CD4-positive, alpha-beta T cell (primary cell): ENCODE data around the gene SLC13A3. TPM values are rescaled to one million over a fixed set of nuclear protein-coding genes. Genes with fewer than 3 reads are reported as not detected.

ENCODE experiments used
- ATAC-seq: fragments of 200-7000 bp; cut with Tn5 transposase; one replicate; pipeline ENCODE4 v1.10.0; 2022; ENCODE audit warnings: mild to moderate bottlenecking; ENCODE audit not compliant: poor library complexity
- CTCF ChIA-PET: fragments of 350-600 bp; sonication (Branson Sonifier 250); formaldehyde crosslinking; loops from one replicate; lab custom pipeline; 2021; ENCODE audit warnings: antibody characterized with exemption, inconsistent platforms; lab: Charles Lee
- POLR2A ChIA-PET: fragments of 350-600 bp; sonication (Branson Sonifier 250); formaldehyde crosslinking; loops from one replicate; lab custom pipeline; 2021; ENCODE audit warnings: antibody characterized with exemption, inconsistent platforms; lab: Charles Lee
- DNase-seq, 14 experiments: peaks; one replicate each; pipeline ENCODE4 v3.0.0-alpha.2; 2013 to 2020; ENCODE audit warnings: mixed read lengths in 2 of 14
- H3K27ac ChIP-seq, 2 donors: one replicate each; pipeline versions ENCODE4 v1.5.1 to v1.7.0; 2013; ENCODE audit warnings: low read length in 2 of 2, low read depth in 1 of 2, mild to moderate bottlenecking in 1 of 2
- H3K27me3 ChIP-seq, 2 experiments: 1 replicate in 1 of 2; 2 replicates in 1 of 2; pipeline versions ENCODE4 v1.6.1 to v1.7.0; 2013; ENCODE audit warnings: low read length in 2 of 2, control low read depth in 1 of 2, mild to moderate bottlenecking in 1 of 2, moderate library complexity in 1 of 2; ENCODE audit not compliant: insufficient read depth in 2 of 2, control insufficient read depth in 1 of 2
- H3K36me3 ChIP-seq: one replicate; pipeline ENCODE4 v1.6.1; 2013; ENCODE audit warnings: low read length, control low read depth; ENCODE audit not compliant: insufficient read depth
- H3K4me1 ChIP-seq: one replicate; pipeline ENCODE4 v1.6.1; 2013; ENCODE audit warnings: low read length, control low read depth; ENCODE audit not compliant: insufficient read depth
- H3K4me3 ChIP-seq: one replicate; pipeline ENCODE4 v1.5.1; 2013; ENCODE audit warnings: mild to moderate bottlenecking, low read length, moderate library complexity
- H3K9me3 ChIP-seq, 2 experiments: 1 replicate in 1 of 2; 2 replicates in 1 of 2; pipeline versions ENCODE4 v1.6.1 to v1.7.0; 2013; ENCODE audit warnings: low read length in 2 of 2, mild to moderate bottlenecking in 2 of 2, control low read depth in 1 of 2, moderate library complexity in 1 of 2; ENCODE audit not compliant: control insufficient read depth in 1 of 2, insufficient read depth in 1 of 2
- H3K27ac Mint-ChIP-seq: one replicate; pipeline ENCODE4 v1.8.0; 2020; ENCODE audit warnings: mixed read lengths
- H3K27me3 Mint-ChIP-seq: one replicate; pipeline ENCODE4 v1.8.0; 2021; ENCODE audit warnings: mixed read lengths
- H3K36me3 Mint-ChIP-seq: one replicate; pipeline ENCODE4 v1.8.0; 2021; ENCODE audit warnings: low read depth, mixed read lengths
- H3K4me1 Mint-ChIP-seq: one replicate; pipeline ENCODE4 v1.8.0; 2021; ENCODE audit warnings: low read depth, mixed read lengths
- H3K4me3 Mint-ChIP-seq: one replicate; pipeline ENCODE4 v1.8.0; 2020; ENCODE audit warnings: mild to moderate bottlenecking, mixed read lengths
- H3K9me3 Mint-ChIP-seq: one replicate; pipeline ENCODE4 v1.8.0; 2020; ENCODE audit warnings: mixed read lengths
- intact Hi-C, 2 experiments: fragments of 100-400 bp; cut with DNase I in 1 of 2; cut with micrococcal nuclease in 1 of 2; formaldehyde crosslinking; loops; one replicate each; pipeline versions ENCODE4 v1.15.1 to v1.9.0; 2023 to 2025; cut with DNase I, micrococcal nuclease
- total RNA-seq, 174 experiments: library from RNA in 2 of 174; stranded (reverse) in 2 of 174; gene quantifications; one replicate each; pipeline ENCODE4 v1.2.3 and lab custom pipeline; 2021 to 2026
- TF ChIP-seq, protein P1 (sequence below): fragments of 200-600 bp; IDR thresholded peaks from one replicate; pipeline ENCODE4 v1.8.0; 2022; ENCODE audit warnings: antibody characterized with exemption, mild to moderate bottlenecking

Gene SLC13A3
- total RNA-seq, 2 experiments from 2014 or later = 0.28 TPM; not detected in 1

DNA sequence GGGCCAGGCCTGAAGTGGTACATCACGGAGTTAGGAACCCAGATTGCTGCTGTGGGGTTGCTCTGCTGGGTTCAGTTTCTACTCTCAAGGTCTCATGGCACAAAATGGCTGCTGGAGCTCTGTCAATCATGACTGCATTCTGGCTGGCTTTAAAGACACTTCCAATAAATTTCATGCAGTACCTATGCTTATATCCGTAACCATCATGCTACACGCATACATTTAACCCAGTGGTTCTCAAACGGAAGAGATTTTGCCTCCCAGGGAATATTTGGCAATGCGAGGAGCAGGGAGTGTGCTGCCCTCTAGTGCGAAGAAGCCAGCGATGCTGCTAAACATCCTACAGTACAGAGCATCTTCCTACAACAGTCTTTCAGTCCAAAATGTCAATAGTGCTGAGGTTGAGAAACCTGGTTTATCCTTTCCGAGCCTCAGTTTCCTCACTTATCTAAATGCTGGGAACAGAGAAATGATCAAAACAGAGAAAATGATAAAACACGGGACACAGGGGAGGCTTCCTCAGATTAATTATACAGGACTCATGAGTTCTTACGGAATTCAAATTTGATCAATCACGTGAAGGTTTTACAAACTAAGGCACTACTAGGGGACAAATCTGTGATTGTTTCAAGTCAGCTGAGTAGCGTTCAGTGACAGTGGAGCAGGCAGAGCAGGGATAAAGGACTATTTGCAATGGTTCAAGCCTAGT lies 48.5 kb upstream of the SLC13A3 start:
- Histone ChIP-seq H3K4me1 (no peaks in the 10 kb centered on the region), H3K27ac (no peak overlapping the region), H3K9me3 (no peaks in the 10 kb centered on the region), H3K36me3 (no peaks in the 10 kb centered on the region), H3K4me3 (no peak overlapping the region), H3K27me3 (peaks cover 0 to 15% of the 10 kb centered on the region in 2 experiments)
- CTCF ChIA-PET = no interaction called here
- Mint-ChIP-seq H3K27me3 (peaks cover 42% of the 10 kb centered on the region), H3K4me1 (no peaks in the 10 kb centered on the region), H3K27ac (no peak overlapping the region), H3K36me3 (no peaks in the 10 kb centered on the region), H3K9me3 (no peaks in the 10 kb centered on the region), H3K4me3 (no peak overlapping the region)
- intact Hi-C loops = no loop called here
- POLR2A ChIA-PET = no interaction called here
- no peak for ATAC-seq
- DNase-seq = no peak
- TF ChIP-seq, protein P1, sequence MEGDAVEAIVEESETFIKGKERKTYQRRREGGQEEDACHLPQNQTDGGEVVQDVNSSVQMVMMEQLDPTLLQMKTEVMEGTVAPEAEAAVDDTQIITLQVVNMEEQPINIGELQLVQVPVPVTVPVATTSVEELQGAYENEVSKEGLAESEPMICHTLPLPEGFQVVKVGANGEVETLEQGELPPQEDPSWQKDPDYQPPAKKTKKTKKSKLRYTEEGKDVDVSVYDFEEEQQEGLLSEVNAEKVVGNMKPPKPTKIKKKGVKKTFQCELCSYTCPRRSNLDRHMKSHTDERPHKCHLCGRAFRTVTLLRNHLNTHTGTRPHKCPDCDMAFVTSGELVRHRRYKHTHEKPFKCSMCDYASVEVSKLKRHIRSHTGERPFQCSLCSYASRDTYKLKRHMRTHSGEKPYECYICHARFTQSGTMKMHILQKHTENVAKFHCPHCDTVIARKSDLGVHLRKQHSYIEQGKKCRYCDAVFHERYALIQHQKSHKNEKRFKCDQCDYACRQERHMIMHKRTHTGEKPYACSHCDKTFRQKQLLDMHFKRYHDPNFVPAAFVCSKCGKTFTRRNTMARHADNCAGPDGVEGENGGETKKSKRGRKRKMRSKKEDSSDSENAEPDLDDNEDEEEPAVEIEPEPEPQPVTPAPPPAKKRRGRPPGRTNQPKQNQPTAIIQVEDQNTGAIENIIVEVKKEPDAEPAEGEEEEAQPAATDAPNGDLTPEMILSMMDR = peak; percentile 17

DNA sequence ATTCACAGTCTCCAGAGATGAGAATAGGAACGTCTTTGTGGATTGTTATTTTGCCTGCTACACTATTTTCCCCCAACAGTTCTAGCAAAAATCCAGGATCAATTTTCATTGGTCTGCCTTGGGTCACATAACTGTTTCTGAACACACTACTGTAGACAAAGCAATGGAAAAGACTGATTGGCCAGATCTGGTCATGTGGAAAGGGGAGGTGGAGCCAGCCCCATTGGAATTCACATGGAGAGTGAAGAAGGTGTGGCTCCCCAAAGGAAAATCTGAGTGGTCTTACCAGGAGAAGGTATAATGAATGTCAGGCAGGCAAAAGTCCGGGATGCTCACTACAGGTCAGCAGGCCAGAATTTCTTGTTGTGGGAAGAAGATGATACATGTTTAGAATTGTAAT lies 47.5 kb upstream of the SLC13A3 start:
- Histone ChIP-seq H3K4me1 (no peaks in the 10 kb centered on the region), H3K27me3 (peaks cover 0 to 15% of the 10 kb centered on the region in 2 experiments), H3K36me3 (no peaks in the 10 kb centered on the region), H3K9me3 (no peaks in the 10 kb centered on the region), H3K4me3 (no peak overlapping the region), H3K27ac (no peak overlapping the region)
- Mint-ChIP-seq H3K27me3 (peaks cover 33% of the 10 kb centered on the region), H3K9me3 (no peaks in the 10 kb centered on the region), H3K4me3 (no peak overlapping the region), H3K36me3 (no peaks in the 10 kb centered on the region), H3K27ac (no peak overlapping the region), H3K4me1 (peaks cover 6% of the 10 kb centered on the region)
- CTCF ChIA-PET = no interaction called here
- intact Hi-C loops = no loop called here
- DNase-seq (no peak), ATAC-seq (no peak)
- POLR2A ChIA-PET = no interaction called here
- TF ChIP-seq, protein P1 = no peak

DNA sequence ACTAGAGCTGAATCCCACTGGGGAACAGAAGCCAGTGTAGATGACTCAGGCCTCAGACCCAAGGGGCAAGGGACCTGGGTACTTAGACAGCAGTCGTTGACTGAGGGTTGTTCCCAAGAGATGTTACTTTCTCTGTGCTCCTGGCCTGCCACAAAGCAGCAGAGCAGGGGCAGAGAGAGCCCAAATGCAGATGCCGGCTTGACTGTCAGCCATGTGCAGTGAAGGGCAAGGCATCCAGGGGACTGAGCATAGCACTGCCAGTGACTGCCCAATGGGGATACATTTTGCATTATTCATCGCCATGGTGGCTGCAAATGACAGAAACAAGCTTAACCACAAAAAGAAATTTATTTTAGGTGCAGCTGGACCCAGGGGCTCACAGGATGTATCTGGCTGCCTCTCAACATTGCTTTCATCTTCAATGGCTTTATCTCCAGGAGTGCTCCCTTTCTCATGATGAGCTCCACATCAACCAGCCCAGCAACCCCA lies 45.6 kb upstream of the SLC13A3 start:
- DNase-seq (no peak), ATAC-seq (no peak)
- TF ChIP-seq, protein P1 = no peak
- no peaks in the 10 kb centered on the region for H3K9me3 Mint-ChIP-seq
- Histone ChIP-seq H3K9me3 (no peaks in the 10 kb centered on the region), H3K27me3 (peaks cover 0 to 15% of the 10 kb centered on the region in 2 experiments), H3K4me1 (no peaks in the 10 kb centered on the region), H3K36me3 (no peaks in the 10 kb centered on the region), H3K27ac (no peak overlapping the region), H3K4me3 (no peak overlapping the region)
- no peaks in the 10 kb centered on the region for H3K36me3 Mint-ChIP-seq
- peaks cover 6% of the 10 kb centered on the region for H3K4me1 Mint-ChIP-seq
- H3K4me3 Mint-ChIP-seq = no peak overlapping the region
- intact Hi-C loops = loop anchor here in 1 of 2 experiments (1.0 kb wide), 1 partner anchor 14 kb away; no protein-coding TSS in a partner anchor
- ChIA-PET CTCF (no interaction called here), POLR2A (no interaction called here)
- no peak overlapping the region for H3K27ac Mint-ChIP-seq
- peaks cover 27% of the 10 kb centered on the region for H3K27me3 Mint-ChIP-seq
